Tibial nerve (tissue), 4 donors: ENCODE data around the gene UBE2U. TPM values are rescaled to one million over a fixed set of nuclear protein-coding genes. Genes with fewer than 3 reads are reported as not detected.

ENCODE experiments used
- DNase-seq, 2 donors: peaks; one replicate each; pipeline ENCODE4 v3.0.0-alpha.2; 2019; ENCODE audit warnings: low spot score in 2 of 2
- H3K27ac ChIP-seq, 4 donors: fragments of 200-600 bp; sonication (generic) in 3 of 4; one replicate each; pipeline ENCODE4 v1.5.1; 2017 to 2019; ENCODE audit warnings: mild to moderate bottlenecking in 1 of 4
- H3K27me3 ChIP-seq, 2 donors: fragments of 200-600 bp; sonication (generic) in 1 of 2; one replicate each; pipeline versions ENCODE4 v1.5.1 to v1.6.0; 2017 to 2019
- H3K36me3 ChIP-seq, 3 donors: fragments of 200-600 bp; sonication (generic); one replicate each; pipeline ENCODE4 v1.5.1; 2018 to 2019
- H3K4me1 ChIP-seq, 4 donors: fragments of 200-600 bp; sonication (generic) in 3 of 4; one replicate each; pipeline ENCODE4 v1.5.1; 2017 to 2019
- H3K4me3 ChIP-seq, 4 donors: fragments of 200-600 bp; sonication (generic) in 3 of 4; one replicate each; pipeline ENCODE4 v1.5.1; 2017 to 2019; ENCODE audit warnings: mild to moderate bottlenecking in 1 of 4, moderate library complexity in 1 of 4
- H3K9me3 ChIP-seq, 4 donors: fragments of 200-600 bp; sonication (generic) in 3 of 4; one replicate each; pipeline ENCODE4 v1.5.1; 2017 to 2019
- CTCF ChIP-seq, 5 experiments: fragments of 200-600 bp in 3 of 5; fragments of 450-650 bp in 2 of 5; sonication (generic) in 3 of 5; IDR thresholded peaks; one replicate each; pipeline ENCODE4 v1.5.1; 2016 to 2019; ENCODE audit warnings: antibody characterized with exemption in 5 of 5, mild to moderate bottlenecking in 3 of 5, moderate library complexity in 2 of 5
- EP300 ChIP-seq, 2 donors: sonication (generic); formaldehyde crosslinking; IDR thresholded peaks; one replicate each; pipeline ENCODE4 v1.6.1; 2017; ENCODE audit warnings: antibody characterized with exemption in 2 of 2, mild to moderate bottlenecking in 1 of 2
- POLR2A ChIP-seq, 2 donors: fragments of 450-650 bp; IDR thresholded peaks; one replicate each; pipeline ENCODE4 v1.6.1; 2017; ENCODE audit warnings: antibody characterized with exemption in 2 of 2, mild to moderate bottlenecking in 2 of 2, moderate library complexity in 2 of 2
- WGBS, 2 donors: methylation state at CpG; one replicate each; pipeline ENCODE4 v1.1.5; 2018; 5-methylcytosine and 5-hydroxymethylcytosine counted together
- total RNA-seq, 4 donors: library from RNA; depleted of rRNA; stranded (reverse); fragments of >200 nt; gene quantifications; one replicate each; pipeline ENCODE4 v1.1.0, GENCODE V29; 2016

The UBE2U gene
- total RNA-seq, 4 donors from 2014 or later: not detected

- H3K4me1 ChIP-seq: peaks cover 0 to 16% (median 1%) of the 10 kb centered on the region in 4 donors
- no peak overlapping the region for H3K4me3 ChIP-seq
- H3K27ac ChIP-seq: no peak overlapping the region
- TF ChIP-seq EP300 (IDR thresholded peaks at IDR 0.05): no peak
- no peak for TF ChIP-seq POLR2A (IDR thresholded peaks at IDR 0.05)
- no peak for TF ChIP-seq CTCF (IDR thresholded peaks at IDR 0.05)
- no peak for DNase-seq
- H3K9me3 ChIP-seq: no peaks in the 10 kb centered on the region
- peaks cover 0 to 16% (median 0%) of the 10 kb centered on the region in 3 donors for H3K36me3 ChIP-seq
- no peaks in the 10 kb centered on the region for H3K27me3 ChIP-seq
- WGBS, 2 donors: 48 to 62% methylated on average over 4 of the region's 4 CpGs
These were observed 23.8 kb upstream of the UBE2U start for GRCh38 chr1:64179588-64179987.

GRCh38 chr1:64182207-64182606 is 21.2 kb upstream of the UBE2U start:
- 78 to 87% methylated on average over 2 of the region's 2 CpGs for WGBS, 2 donors
- Histone ChIP-seq H3K27me3 (no peaks in the 10 kb centered on the region), H3K4me1 (peaks cover 0 to 16% (median 1%) of the 10 kb centered on the region in 4 donors), H3K27ac (no peak overlapping the region), H3K4me3 (no peak overlapping the region), H3K36me3 (peaks cover 0 to 14% (median 0%) of the 10 kb centered on the region in 3 donors), H3K9me3 (no peaks in the 10 kb centered on the region)
- TF ChIP-seq POLR2A (IDR thresholded peaks at IDR 0.05): no peak
- DNase-seq: no peak

- 30 to 38% methylated on average over 5 of the region's 5 CpGs for WGBS, 2 donors
- Histone ChIP-seq H3K27me3 (no peaks in the 10 kb centered on the region), H3K4me1 (peaks cover 0 to 16% (median 1%) of the 10 kb centered on the region in 4 donors), H3K27ac (no peak overlapping the region), H3K9me3 (no peaks in the 10 kb centered on the region), H3K4me3 (no peak overlapping the region), H3K36me3 (peaks cover 0 to under 1% (median 0%) of the 10 kb centered on the region in 3 donors)
- DNase-seq: no peak
- TF ChIP-seq POLR2A (IDR thresholded peaks at IDR 0.05): no peak
- no peak for TF ChIP-seq EP300 (IDR thresholded peaks at IDR 0.05)
- TF ChIP-seq CTCF (IDR thresholded peaks at IDR 0.05): no peak
These were observed 19.9 kb upstream of the UBE2U start for GRCh38 chr1:64183395-64184002.

- Histone ChIP-seq H3K4me1 (peaks cover 0 to 16% (median 1%) of the 10 kb centered on the region in 4 donors), H3K36me3 (no peaks in the 10 kb centered on the region), H3K4me3 (no peak overlapping the region), H3K27ac (no peak overlapping the region), H3K27me3 (no peaks in the 10 kb centered on the region), H3K9me3 (no peaks in the 10 kb centered on the region)
- TF ChIP-seq CTCF (IDR thresholded peaks at IDR 0.05): no peak
- TF ChIP-seq POLR2A (IDR thresholded peaks at IDR 0.05): no peak
- TF ChIP-seq EP300 (IDR thresholded peaks at IDR 0.05): no peak
- DNase-seq: no peak
- WGBS, 2 donors: 66 to 71% methylated on average over 5 of the region's 5 CpGs
These were observed 19.4 kb upstream of the UBE2U start for GRCh38 chr1:64184003-64184440.

GRCh38 chr1:64186138-64186897 is 17.1 kb upstream of the UBE2U start:
- no peaks in the 10 kb centered on the region for H3K27me3 ChIP-seq
- peaks cover 0 to 13% (median 0%) of the 10 kb centered on the region in 4 donors for H3K4me1 ChIP-seq
- TF ChIP-seq POLR2A (IDR thresholded peaks at IDR 0.05) (no peak), EP300 (IDR thresholded peaks at IDR 0.05) (no peak), CTCF (IDR thresholded peaks at IDR 0.05) (no peak)
- H3K36me3 ChIP-seq: no peaks in the 10 kb centered on the region
- H3K4me3 ChIP-seq: no peak overlapping the region
- no peaks in the 10 kb centered on the region for H3K9me3 ChIP-seq
- 71 to 85% methylated on average over 10 of the region's 10 CpGs for WGBS, 2 donors
- DNase-seq: no peak
- H3K27ac ChIP-seq: no peak overlapping the region
